Endothelial cell of umbilical vein (primary cell): ENCODE results near the gene CROCC.

Source experiments
- EZH2 ChIP-seq: IDR thresholded peaks from 2 replicates; pipeline ENCODE4 v1.6.1; 2012; ENCODE audit warnings: borderline replicate concordance, low read depth, mild to moderate bottlenecking, moderate library complexity, low read length, inconsistent platforms; ENCODE audit not compliant: severe bottlenecking
- FOS ChIP-seq: IDR thresholded peaks from 2 replicates; pipeline ENCODE4 v1.6.1; 2011; ENCODE audit warnings: mild to moderate bottlenecking, low read length, moderate library complexity, borderline replicate concordance; ENCODE audit not compliant: insufficient read depth
- JUN ChIP-seq: IDR thresholded peaks from 2 replicates; pipeline ENCODE4 v1.6.1; 2011; ENCODE audit warnings: borderline replicate concordance, low read depth; ENCODE audit not compliant: insufficient read length, insufficient read depth
- MYC ChIP-seq: IDR thresholded peaks from one replicate; pipeline ENCODE4 v1.6.1; 2011; ENCODE audit warnings: mild to moderate bottlenecking, low read depth, low read length
- POLR2A ChIP-seq: IDR thresholded peaks from 2 replicates; pipeline ENCODE4 v1.6.1; 2012; ENCODE audit warnings: low read depth, mild to moderate bottlenecking, control low read depth, low read length
- POLR2AphosphoS5 ChIP-seq: IDR thresholded peaks from 2 replicates; pipeline ENCODE4 v1.6.1; 2012; ENCODE audit warnings: low read depth, mild to moderate bottlenecking, control low read depth, low read length, moderate library complexity; ENCODE audit not compliant: insufficient read depth
- TF ChIP-seq, protein P1 (sequence below), 2 donors: IDR thresholded peaks; 1 replicate in 1 of 2; 2 replicates in 1 of 2; pipeline ENCODE4 v1.5.1; 2011; ENCODE audit warnings: low read length in 2 of 2, mild to moderate bottlenecking in 2 of 2, moderate library complexity in 2 of 2, control low read depth in 1 of 2, inconsistent platforms in 1 of 2, low read depth in 1 of 2; ENCODE audit not compliant: insufficient read depth in 1 of 2; ENCODE audit errors: extremely low read depth in 1 of 2
- TF ChIP-seq, protein P2 (sequence below): IDR thresholded peaks from 2 replicates; pipeline ENCODE4 v1.6.1; 2011; ENCODE audit not compliant: insufficient read depth, insufficient read length

GRCh38 chr1:17011092-17011438, 89.3 kb downstream of the CROCC start:
- TF ChIP-seq, protein P1, sequence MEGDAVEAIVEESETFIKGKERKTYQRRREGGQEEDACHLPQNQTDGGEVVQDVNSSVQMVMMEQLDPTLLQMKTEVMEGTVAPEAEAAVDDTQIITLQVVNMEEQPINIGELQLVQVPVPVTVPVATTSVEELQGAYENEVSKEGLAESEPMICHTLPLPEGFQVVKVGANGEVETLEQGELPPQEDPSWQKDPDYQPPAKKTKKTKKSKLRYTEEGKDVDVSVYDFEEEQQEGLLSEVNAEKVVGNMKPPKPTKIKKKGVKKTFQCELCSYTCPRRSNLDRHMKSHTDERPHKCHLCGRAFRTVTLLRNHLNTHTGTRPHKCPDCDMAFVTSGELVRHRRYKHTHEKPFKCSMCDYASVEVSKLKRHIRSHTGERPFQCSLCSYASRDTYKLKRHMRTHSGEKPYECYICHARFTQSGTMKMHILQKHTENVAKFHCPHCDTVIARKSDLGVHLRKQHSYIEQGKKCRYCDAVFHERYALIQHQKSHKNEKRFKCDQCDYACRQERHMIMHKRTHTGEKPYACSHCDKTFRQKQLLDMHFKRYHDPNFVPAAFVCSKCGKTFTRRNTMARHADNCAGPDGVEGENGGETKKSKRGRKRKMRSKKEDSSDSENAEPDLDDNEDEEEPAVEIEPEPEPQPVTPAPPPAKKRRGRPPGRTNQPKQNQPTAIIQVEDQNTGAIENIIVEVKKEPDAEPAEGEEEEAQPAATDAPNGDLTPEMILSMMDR (IDR thresholded peaks at IDR 0.05; ENCODE audit: extremely low read depth in 1 of 2, insufficient read depth in 1 of 2, low read depth in 1 of 2, low read length in 2 of 2), result no peak
- no peak for TF ChIP-seq EZH2
- TF ChIP-seq POLR2A, result no peak
- TF ChIP-seq MYC, result no peak
- no peak for TF ChIP-seq POLR2AphosphoS5
- no peak for TF ChIP-seq JUN
- TF ChIP-seq, protein P2, sequence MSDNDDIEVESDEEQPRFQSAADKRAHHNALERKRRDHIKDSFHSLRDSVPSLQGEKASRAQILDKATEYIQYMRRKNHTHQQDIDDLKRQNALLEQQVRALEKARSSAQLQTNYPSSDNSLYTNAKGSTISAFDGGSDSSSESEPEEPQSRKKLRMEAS, result no peak
- TF ChIP-seq FOS, result no peak
